Measurements from ENCODE around the gene LCE6A. TPM values are rescaled to one million over a fixed set of nuclear protein-coding genes. Genes with fewer than 3 reads are reported as not detected.

LCE6A gene
- polyA plus RNA-seq, 1 experiment = not detected

DNA sequence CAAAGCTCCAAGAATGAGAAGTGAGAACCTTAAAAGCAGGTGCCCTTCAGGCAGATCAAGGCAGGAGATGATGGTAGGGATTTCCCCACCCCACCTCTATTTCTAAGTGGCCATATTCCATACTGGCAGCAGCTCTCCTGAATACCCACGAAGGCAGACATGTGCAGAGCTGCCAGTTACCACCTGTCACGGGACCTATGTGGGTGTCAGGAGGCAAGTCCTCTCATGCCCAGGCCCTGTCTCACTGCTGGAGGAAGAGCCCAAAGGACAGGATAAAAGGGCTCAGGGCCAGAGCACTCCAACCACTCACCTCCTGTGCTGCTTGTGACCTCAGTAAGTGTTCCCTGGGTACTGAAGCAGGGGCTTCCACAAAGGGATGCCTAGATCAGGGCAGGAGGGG is 31.6 kb upstream of the LCE6A start:
- Histone ChIP-seq H3K36me3 (ENCODE audit: control insufficient read depth, insufficient read depth, low read length) (no peaks in the 10 kb centered on the region), H3K4me3 (ENCODE audit: low read depth, low read length) (no peak overlapping the region), H3K27me3 (ENCODE audit: control insufficient read depth, insufficient read depth, low read length) (no peaks in the 10 kb centered on the region)
- TF ChIP-seq, protein P1, sequence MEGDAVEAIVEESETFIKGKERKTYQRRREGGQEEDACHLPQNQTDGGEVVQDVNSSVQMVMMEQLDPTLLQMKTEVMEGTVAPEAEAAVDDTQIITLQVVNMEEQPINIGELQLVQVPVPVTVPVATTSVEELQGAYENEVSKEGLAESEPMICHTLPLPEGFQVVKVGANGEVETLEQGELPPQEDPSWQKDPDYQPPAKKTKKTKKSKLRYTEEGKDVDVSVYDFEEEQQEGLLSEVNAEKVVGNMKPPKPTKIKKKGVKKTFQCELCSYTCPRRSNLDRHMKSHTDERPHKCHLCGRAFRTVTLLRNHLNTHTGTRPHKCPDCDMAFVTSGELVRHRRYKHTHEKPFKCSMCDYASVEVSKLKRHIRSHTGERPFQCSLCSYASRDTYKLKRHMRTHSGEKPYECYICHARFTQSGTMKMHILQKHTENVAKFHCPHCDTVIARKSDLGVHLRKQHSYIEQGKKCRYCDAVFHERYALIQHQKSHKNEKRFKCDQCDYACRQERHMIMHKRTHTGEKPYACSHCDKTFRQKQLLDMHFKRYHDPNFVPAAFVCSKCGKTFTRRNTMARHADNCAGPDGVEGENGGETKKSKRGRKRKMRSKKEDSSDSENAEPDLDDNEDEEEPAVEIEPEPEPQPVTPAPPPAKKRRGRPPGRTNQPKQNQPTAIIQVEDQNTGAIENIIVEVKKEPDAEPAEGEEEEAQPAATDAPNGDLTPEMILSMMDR (IDR thresholded peaks at IDR 0.05; ENCODE audit: insufficient read depth, low read depth, low read length) = no peak
- CTCF ChIA-PET = no interaction called here
- DNase-seq (ENCODE audit: low read depth) = no peak
- POLR2A ChIA-PET = no interaction called here

DNA sequence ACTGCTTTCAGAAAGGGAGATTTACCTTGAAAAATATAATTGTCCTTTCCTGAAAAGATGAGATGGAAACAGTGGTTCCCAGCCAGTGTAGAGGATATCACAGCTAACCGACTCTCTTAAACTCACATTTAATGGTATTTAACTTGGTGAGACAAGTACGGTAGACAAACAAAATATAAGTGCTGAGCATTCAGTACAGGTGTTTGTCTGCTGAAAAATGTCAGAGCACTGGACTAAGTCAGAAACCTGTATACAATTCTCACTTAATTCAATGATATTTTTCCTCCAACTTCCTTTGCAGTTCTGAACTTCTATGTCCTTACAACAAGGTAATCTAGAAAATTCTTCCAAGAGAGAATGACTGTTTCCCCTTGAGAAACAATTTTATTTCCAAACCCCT is 31.0 kb upstream of the LCE6A start, which contains the start of gene LCE1B:
LCE1B (plus strand) TSS at position 301 of the 400 bp plus-strand sequence. CDS start 476 bp downstream, outside the sequence.
- no peak within 1 kb of the TSS for H3K4me3 ChIP-seq (ENCODE audit: low read depth, low read length)
- H3K36me3 ChIP-seq (ENCODE audit: control insufficient read depth, insufficient read depth, low read length) = no peaks in the 10 kb centered on the region
- CTCF ChIA-PET = no interaction called here
- no peak for DNase-seq (ENCODE audit: low read depth)
- POLR2A ChIA-PET = no interaction called here
- TF ChIP-seq, protein P1 (IDR thresholded peaks at IDR 0.05; ENCODE audit: insufficient read depth, low read depth, low read length) = no peak
- no peaks in the 10 kb centered on the region for H3K27me3 ChIP-seq (ENCODE audit: control insufficient read depth, insufficient read depth, low read length)

DNA sequence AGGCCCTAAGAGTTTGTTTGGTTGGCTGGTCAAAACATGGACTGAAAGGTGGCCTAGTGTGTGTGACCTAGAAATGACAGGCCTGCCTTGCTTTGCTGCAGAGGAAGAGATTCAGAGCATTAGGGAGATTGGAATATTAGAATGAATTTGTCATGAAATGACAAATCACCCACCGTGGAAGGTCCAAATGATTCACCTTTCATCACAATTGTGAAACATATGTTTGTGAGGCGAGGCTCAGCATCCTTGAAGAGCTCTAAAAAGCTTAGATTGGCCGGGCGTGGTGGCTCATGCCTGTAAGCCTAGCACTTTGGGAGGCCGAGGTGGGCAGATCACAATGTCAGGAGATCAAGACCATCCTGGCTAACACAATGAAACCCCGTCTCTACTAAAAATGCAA is 25.3 kb upstream of the LCE6A start:
- Histone ChIP-seq H3K36me3 (ENCODE audit: control insufficient read depth, insufficient read depth, low read length) (no peaks in the 10 kb centered on the region), H3K4me3 (ENCODE audit: low read depth, low read length) (no peak overlapping the region), H3K27me3 (ENCODE audit: control insufficient read depth, insufficient read depth, low read length) (no peaks in the 10 kb centered on the region)
- ChIA-PET CTCF (interaction anchor here (1.5 kb wide), 1 partner anchor 53 kb away, joined by 4 read pairs; no protein-coding TSS in a partner anchor), POLR2A (no interaction called here)
- TF ChIP-seq, protein P1 (IDR thresholded peaks at IDR 0.05; ENCODE audit: insufficient read depth, low read depth, low read length) = no peak
- DNase-seq (ENCODE audit: low read depth) = no peak

DNA sequence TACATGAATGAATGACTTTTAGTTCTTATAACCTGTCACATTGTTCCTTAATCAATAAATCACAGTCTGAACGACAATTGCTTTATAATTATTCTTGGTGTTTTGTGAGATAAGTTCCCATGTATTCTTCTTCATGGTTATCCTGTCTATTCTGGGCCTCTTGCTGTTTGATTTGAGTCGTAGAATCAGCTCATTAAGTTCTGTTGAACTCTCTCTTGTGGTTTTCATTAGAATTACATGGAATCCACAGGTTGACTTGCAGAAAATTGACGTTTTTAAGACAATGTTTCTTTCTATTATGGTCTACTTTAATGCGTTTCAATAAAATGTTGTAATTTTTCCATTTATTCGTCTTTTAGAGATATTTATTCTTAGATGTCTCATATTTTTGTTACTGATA is 19.4 kb upstream of the LCE6A start:
- Histone ChIP-seq H3K36me3 (ENCODE audit: control insufficient read depth, insufficient read depth, low read length) (no peaks in the 10 kb centered on the region), H3K27me3 (ENCODE audit: control insufficient read depth, insufficient read depth, low read length) (no peaks in the 10 kb centered on the region), H3K4me3 (ENCODE audit: low read depth, low read length) (no peak overlapping the region)
- no peak for DNase-seq (ENCODE audit: low read depth)
- TF ChIP-seq, protein P1 (IDR thresholded peaks at IDR 0.05; ENCODE audit: insufficient read depth, low read depth, low read length) = no peak
- ChIA-PET CTCF (no interaction called here), POLR2A (no interaction called here)

DNA sequence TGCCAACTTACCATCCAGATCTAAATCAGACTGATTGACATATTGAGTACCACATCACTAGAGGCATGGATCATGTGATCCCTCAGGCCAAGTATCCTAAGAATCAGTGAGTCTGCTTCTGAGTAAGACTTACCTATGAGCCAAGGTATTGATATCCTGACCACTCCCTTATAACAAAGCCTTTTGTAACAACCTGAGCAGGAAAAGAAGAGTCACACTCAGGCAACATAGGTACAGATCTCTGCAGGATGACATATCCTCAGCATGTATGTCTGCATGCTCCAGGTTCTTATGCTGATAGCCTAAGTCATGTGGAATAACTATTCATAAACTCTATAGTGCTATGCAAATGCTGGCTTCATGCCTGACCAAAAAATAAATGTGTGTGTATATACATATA is 17.7 kb upstream of the LCE6A start:
- no peak overlapping the region for H3K4me3 ChIP-seq (ENCODE audit: low read depth, low read length)
- DNase-seq (ENCODE audit: low read depth) = no peak
- no peaks in the 10 kb centered on the region for H3K36me3 ChIP-seq (ENCODE audit: control insufficient read depth, insufficient read depth, low read length)
- H3K27me3 ChIP-seq (ENCODE audit: control insufficient read depth, insufficient read depth, low read length) = no peaks in the 10 kb centered on the region
- TF ChIP-seq, protein P1 (IDR thresholded peaks at IDR 0.05; ENCODE audit: insufficient read depth, low read depth, low read length) = no peak
- ChIA-PET POLR2A (no interaction called here), CTCF (interaction anchor here (1.6 kb wide), 1 partner anchor 45 kb away, joined by 4 read pairs; no protein-coding TSS in a partner anchor)
